Measurements from ENCODE around the gene ELAVL3. TPM values are rescaled to one million over a fixed set of nuclear protein-coding genes. Genes with fewer than 3 reads are reported as not detected.

Gene ELAVL3
- polyA plus RNA-seq, 2 of the 4 experiments (the other 2 are of a cell fraction): 0.01 TPM; not detected in 1

GRCh38 chr19:11489378-11489777 is 8.5 kb upstream of the ELAVL3 start:
- TF ChIP-seq RNF2 (IDR thresholded peaks at IDR 0.05; ENCODE audit: borderline replicate concordance, low read depth) (no peak), MAX (IDR thresholded peaks at IDR 0.05) (no peak), MAFK (IDR thresholded peaks at IDR 0.05; ENCODE audit: partially characterized antibody) (no peak), SMC3 (IDR thresholded peaks at IDR 0.05) (no peak), CBX8 (IDR thresholded peaks at IDR 0.05) (no peak), POLR2A (IDR thresholded peaks at IDR 0.05; ENCODE audit: low read length) (no peak), ZNF302 (CRISPR knock-in tag; IDR thresholded peaks at IDR 0.05) (no peak), HOXB13 (CRISPR knock-in tag; IDR thresholded peaks at IDR 0.05; ENCODE audit: low read depth) (no peak), ZSCAN20 (CRISPR knock-in tag; IDR thresholded peaks at IDR 0.05) (no peak), BHLHE40 (IDR thresholded peaks at IDR 0.05; ENCODE audit: low read depth, low read length) (no peak), PBX3 (IDR thresholded peaks at IDR 0.05) (no peak)
- FAIRE-seq: no peak
- Histone ChIP-seq H3K4me2 (no peak overlapping the region), H3K4me1 (no peaks in the 10 kb centered on the region), H3K27ac (no peak overlapping the region), H3K4me3 (no peak overlapping the region), H3K9me3 (no peaks in the 10 kb centered on the region)
- CTCF ChIA-PET: interaction anchor here (0.6 to 2.3 kb wide), 2 partner anchors 7 to 82 kb away, joined by 3 to 14 read pairs; no protein-coding TSS in a partner anchor
- DNase-seq (ENCODE audit: low read depth in 1 of 2, low spot score in 1 of 2): no peak
- POLR2A ChIA-PET: no interaction called here
- 91% methylated on average over 7 of the region's 7 CpGs for WGBS (ENCODE audit: missing lambda C conversion rate)
- no peak for ATAC-seq

GRCh38 chr19:11486661-11487503 is 6.0 kb upstream of the ELAVL3 start:
- no peak overlapping the region for H3K27ac ChIP-seq
- 94% methylated on average over 22 of the region's 45 CpGs for WGBS (ENCODE audit: missing lambda C conversion rate)
- no peak for FAIRE-seq
- no peaks in the 10 kb centered on the region for H3K9me3 ChIP-seq
- no peak for DNase-seq (ENCODE audit: low read depth in 1 of 2, low spot score in 1 of 2)
- ChIA-PET CTCF (interaction anchor here (4.1 kb wide), 1 partner anchor 9 kb away, joined by 16 read pairs; no protein-coding TSS in a partner anchor), POLR2A (no interaction called here)
- H3K4me2 ChIP-seq: no peak overlapping the region
- no peak overlapping the region for H3K4me3 ChIP-seq
- no peak for TF ChIP-seq KDM5A (IDR thresholded peaks at IDR 0.05)
- no peak for TF ChIP-seq POLR2AphosphoS2 (conservative IDR thresholded peaks at IDR 0.05; ENCODE audit: low read length)
- no peak for TF ChIP-seq RAD21 (conservative IDR thresholded peaks at IDR 0.05 in 1 of 2, IDR thresholded peaks at IDR 0.05 in 1 of 2)
- TF ChIP-seq SREBF2 (IDR thresholded peaks at IDR 0.05): no peak
- TF ChIP-seq CHD4 (IDR thresholded peaks at IDR 0.05; ENCODE audit: borderline replicate concordance): no peak
- TF ChIP-seq JUNB (IDR thresholded peaks at IDR 0.05): no peak
- TF ChIP-seq ZFP36 (IDR thresholded peaks at IDR 0.05; ENCODE audit: borderline replicate concordance, partially characterized antibody): no peak
- TF ChIP-seq CEBPB (IDR thresholded peaks at IDR 0.05): no peak
- TF ChIP-seq CHD2 (IDR thresholded peaks at IDR 0.05; ENCODE audit: low read length, partially characterized antibody): no peak
- no peak for TF ChIP-seq CTCF (IDR thresholded peaks at IDR 0.05)
- TF ChIP-seq RFX5 (IDR thresholded peaks at IDR 0.05): no peak
- TF ChIP-seq ATOH8 (CRISPR knock-in tag; IDR thresholded peaks at IDR 0.05; ENCODE audit: low read depth): no peak
- no peak for TF ChIP-seq ZSCAN20 (CRISPR knock-in tag; IDR thresholded peaks at IDR 0.05)
- TF ChIP-seq USF2 (IDR thresholded peaks at IDR 0.05): no peak
- TF ChIP-seq PBX3 (IDR thresholded peaks at IDR 0.05): no peak
- TF ChIP-seq NPAS2 (CRISPR knock-in tag; IDR thresholded peaks at IDR 0.05; ENCODE audit: borderline replicate concordance): no peak
- no peak for TF ChIP-seq SMC3 (IDR thresholded peaks at IDR 0.05)
- no peak for TF ChIP-seq EHF (CRISPR knock-in tag; IDR thresholded peaks at IDR 0.05)
- TF ChIP-seq PHF8 (IDR thresholded peaks at IDR 0.05; ENCODE audit: borderline replicate concordance, low read depth): no peak
- TF ChIP-seq ZNF302 (CRISPR knock-in tag; IDR thresholded peaks at IDR 0.05): no peak
- H3K4me1 ChIP-seq: 0 out of 3 replicates have a peak, but pooled peaks cover 3% of the 10 kb centered on the region
- ATAC-seq: no peak
